Measurements from ENCODE around the gene NFATC4. TPM values are rescaled to one million over a fixed set of nuclear protein-coding genes. Genes with fewer than 3 reads are reported as not detected.

The NFATC4 gene
- total and polyA plus RNA-seq, 10 of the 15 experiments (the other 5 are each of a cell fraction or from before 2014, with no cell fraction given) = 0.97 to 14.3 (median 4.9) TPM

- intact Hi-C loops (cut with micrococcal nuclease; ENCODE audit: unreplicated experiment) = no loop called here
- BruUV-seq (replicated peaks) = no TSS peak
- FAIRE-seq = no peak
- Histone ChIP-seq H3K27me3 (replicated peaks in 1 of 2; ENCODE audit: control insufficient read depth in 2 of 2, insufficient read depth in 2 of 2, low read length in 1 of 2) (peaks cover 1 to 4% of the 10 kb centered on the region in 2 experiments; a peak in 3 of 4 replicates), H3K4me1 (ENCODE audit: control insufficient read depth, insufficient read depth, low read length) (no peaks in the 10 kb centered on the region), H3K36me3 (ENCODE audit: control insufficient read depth in 2 of 2, insufficient read depth in 2 of 2, low read length in 1 of 2) (no peaks in the 10 kb centered on the region), H3K4me2 (ENCODE audit: control insufficient read depth, insufficient read depth) (no peak overlapping the region), H3K4me3 (no peak overlapping the region), H2AFZ (ENCODE audit: control insufficient read depth, low read depth, low read length) (no peak overlapping the region), H4K20me1 (ENCODE audit: control insufficient read depth, insufficient read depth) (no peaks in the 10 kb centered on the region), H3K9me3 (replicated peaks; ENCODE audit: control insufficient read depth, insufficient read depth, low read length) (no peaks in the 10 kb centered on the region), H3K27ac (ENCODE audit: control insufficient read depth, insufficient read depth) (no peak overlapping the region), H3K9ac (ENCODE audit: control insufficient read depth, insufficient read depth, low read length) (no peak overlapping the region), H3K79me2 (ENCODE audit: control insufficient read depth, insufficient read depth, low read length) (no peaks in the 10 kb centered on the region)
- ATAC-seq = no peak
- 97% methylated on average over 2 of the region's 2 CpGs for WGBS (ENCODE audit: insufficient coverage, insufficient replicate concordance, low lambda C conversion rate, missing lambda C conversion rate)
- SMC1A ChIA-PET (ENCODE audit: uncharacterized antibody, unreplicated experiment) = interaction anchor here (0.7 to 1.9 kb wide), 3 partner anchors 10 to 84 kb away, joined by 3 to 8 read pairs (median 5); no protein-coding TSS in a partner anchor
- in situ Hi-C loops (cut with MboI) = no loop called here
- DNase-seq (ENCODE audit: low read depth, low spot score) = no peak
- RAD21 ChIA-PET (ENCODE audit: unreplicated experiment) = interaction anchor here (2.0 to 2.2 kb wide), 2 partner anchors 14 to 83 kb away, joined by 7 read pairs; partner anchors contain the start of gene ADCY4
- TF ChIP-seq CBFB (IDR thresholded peaks at IDR 0.05; ENCODE audit: low read depth) (no peak), PBX3 (IDR thresholded peaks at IDR 0.05; ENCODE audit: insufficient replicate concordance, low read depth, low read length) (no peak), CBX5 (IDR thresholded peaks at IDR 0.05; ENCODE audit: low read depth) (no peak)
- CTCF ChIA-PET = interaction anchor here (0.6 to 4.5 kb wide), 7 partner anchors 15 to 790 kb away, joined by 3 to 39 read pairs (median 4); no protein-coding TSS in a partner anchor
- POLR2A ChIA-PET = interaction anchor here (0.7 kb wide), 2 partner anchors 279 to 545 kb away, joined by 3 to 4 read pairs; no protein-coding TSS in a partner anchor
Measured at GRCh38 chr14:24348186-24348585, 19.8 kb upstream of the NFATC4 start.

- ATAC-seq (no peak), FAIRE-seq (no peak), DNase-seq (ENCODE audit: low read depth, low spot score) (no peak)
- Histone ChIP-seq H3K4me1 (ENCODE audit: control insufficient read depth, insufficient read depth, low read length) (no peaks in the 10 kb centered on the region), H3K4me3 (no peak overlapping the region), H2AFZ (ENCODE audit: control insufficient read depth, low read depth, low read length) (no peak overlapping the region), H3K27ac (ENCODE audit: control insufficient read depth, insufficient read depth) (no peak overlapping the region), H3K79me2 (ENCODE audit: control insufficient read depth, insufficient read depth, low read length) (no peaks in the 10 kb centered on the region), H3K9ac (ENCODE audit: control insufficient read depth, insufficient read depth, low read length) (no peak overlapping the region), H3K9me3 (replicated peaks; ENCODE audit: control insufficient read depth, insufficient read depth, low read length) (no peaks in the 10 kb centered on the region), H3K4me2 (ENCODE audit: control insufficient read depth, insufficient read depth) (no peak overlapping the region), H3K36me3 (ENCODE audit: control insufficient read depth in 2 of 2, insufficient read depth in 2 of 2, low read length in 1 of 2) (no peaks in the 10 kb centered on the region), H3K27me3 (replicated peaks in 1 of 2; ENCODE audit: control insufficient read depth in 2 of 2, insufficient read depth in 2 of 2, low read length in 1 of 2) (peaks cover 1 to 4% of the 10 kb centered on the region in 2 experiments; a peak in 3 of 4 replicates), H4K20me1 (ENCODE audit: control insufficient read depth, insufficient read depth) (no peaks in the 10 kb centered on the region)
- SMC1A ChIA-PET (ENCODE audit: uncharacterized antibody, unreplicated experiment) = interaction anchor here (0.6 kb wide), 1 partner anchor 69 kb away, joined by 3 read pairs; no protein-coding TSS in a partner anchor
- POLR2A ChIA-PET = interaction anchor here (1.2 kb wide), 1 partner anchor 17 kb away, joined by 3 read pairs; no protein-coding TSS in a partner anchor
- CTCF ChIA-PET = interaction anchor here (0.9 to 1.5 kb wide), 4 partner anchors 12 to 82 kb away, joined by 3 to 7 read pairs (median 4); no protein-coding TSS in a partner anchor
- TF ChIP-seq IKZF2 (IDR thresholded peaks at IDR 0.05) = no peak
- no peak for TF ChIP-seq MEF2A (IDR thresholded peaks at IDR 0.05; ENCODE audit: insufficient read depth, low read depth, low read length)
- TF ChIP-seq HDAC6 (IDR thresholded peaks at IDR 0.05; ENCODE audit: unreplicated experiment) = no peak
- no TSS peak for BruUV-seq (replicated peaks)
- intact Hi-C loops (cut with micrococcal nuclease; ENCODE audit: unreplicated experiment) (no loop called here), in situ Hi-C loops (cut with MboI) (no loop called here)
- 24% methylated on average over 5 of the region's 5 CpGs for WGBS (ENCODE audit: insufficient coverage, insufficient replicate concordance, low lambda C conversion rate, missing lambda C conversion rate)
- RAD21 ChIA-PET (ENCODE audit: unreplicated experiment) = no interaction called here
Measured at GRCh38 chr14:24349742-24350141, 18.2 kb upstream of the NFATC4 start.
